Stimulated activated naive CD8-positive, alpha-beta T cell treated with anti-CD3 and anti-CD28 coated beads, Interleukin-15, Interleukin-2, amounts not matched to agents 100 ng/mL and 50 ng/mL, for 24 hours (primary cell): ENCODE data around the gene NASP.

ENCODE experiments used
- H3K27ac Mint-ChIP-seq: one replicate; pipeline ENCODE4 v1.8.0; 2021; ENCODE audit warnings: mild to moderate bottlenecking, mixed read lengths
- H3K27me3 Mint-ChIP-seq: one replicate; pipeline ENCODE4 v1.8.0; 2021; ENCODE audit warnings: mixed read lengths
- H3K36me3 Mint-ChIP-seq: one replicate; pipeline ENCODE4 v1.8.0; 2021; ENCODE audit warnings: low read depth, mixed read lengths
- H3K4me1 Mint-ChIP-seq: one replicate; pipeline ENCODE4 v1.8.0; 2021; ENCODE audit warnings: low read depth, mixed read lengths
- H3K4me3 Mint-ChIP-seq: one replicate; pipeline ENCODE4 v1.8.0; 2021; ENCODE audit warnings: mild to moderate bottlenecking, mixed read lengths
- H3K9me3 Mint-ChIP-seq: one replicate; pipeline ENCODE4 v1.8.0; 2021; ENCODE audit warnings: mixed read lengths

The NASP gene

DNA sequence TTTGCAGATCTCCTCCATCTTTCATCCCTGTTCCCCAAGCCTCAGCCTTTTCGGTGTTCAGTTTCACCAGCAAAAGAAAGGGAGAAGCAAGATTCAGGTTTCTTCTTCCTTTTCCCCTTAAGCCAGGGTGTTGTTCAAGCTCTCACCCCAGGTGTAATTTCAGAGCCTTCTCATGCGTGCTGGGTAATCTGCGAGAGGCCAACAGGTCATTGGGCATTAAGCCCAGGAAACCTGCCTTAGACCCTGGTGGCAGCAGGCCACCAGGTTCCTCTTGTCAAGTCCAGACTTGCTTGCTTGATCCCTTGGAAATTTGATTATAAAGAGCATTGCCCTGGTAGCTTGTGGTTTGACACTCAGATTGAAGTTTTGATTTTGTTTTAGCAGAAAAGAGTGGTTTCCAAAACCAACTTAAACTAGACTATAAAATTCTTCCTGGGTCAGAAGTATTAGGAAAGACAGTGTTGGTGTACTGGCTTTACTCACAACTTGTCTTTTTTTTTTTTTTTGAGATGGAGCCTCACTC is 26.4 kb upstream of the NASP start:
- H3K36me3 Mint-ChIP-seq = peaks cover 51% of the 10 kb centered on the region
- no peaks in the 10 kb centered on the region for H3K27me3 Mint-ChIP-seq
- H3K4me1 Mint-ChIP-seq = peaks cover 27% of the 10 kb centered on the region
- no peaks in the 10 kb centered on the region for H3K9me3 Mint-ChIP-seq
- peak overlapping the region; percentile 47 for H3K27ac Mint-ChIP-seq
- H3K4me3 Mint-ChIP-seq = no peak overlapping the region

DNA sequence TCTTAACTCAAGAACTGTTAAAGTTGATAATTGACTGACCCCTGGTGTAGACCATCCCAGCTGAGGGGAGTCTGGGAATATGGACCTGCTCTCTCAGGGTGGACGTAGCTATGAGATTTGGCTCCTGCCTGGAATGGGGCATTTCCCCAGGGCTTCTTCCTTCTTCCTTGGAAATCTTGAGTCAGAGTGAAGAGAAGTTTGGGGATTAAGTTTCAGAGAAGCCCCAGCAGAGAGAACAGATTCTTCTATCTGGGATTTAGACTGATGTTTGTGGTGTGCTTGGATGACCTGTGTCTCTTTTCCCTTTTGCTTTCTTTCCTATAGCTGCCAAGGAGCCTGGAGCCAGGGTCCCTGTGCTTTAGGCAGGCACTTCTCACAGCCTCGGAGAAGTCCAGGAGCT is 20.0 kb upstream of the NASP start:
- no peaks in the 10 kb centered on the region for H3K9me3 Mint-ChIP-seq
- peaks cover 8% of the 10 kb centered on the region for H3K4me1 Mint-ChIP-seq
- H3K27me3 Mint-ChIP-seq = no peaks in the 10 kb centered on the region
- H3K36me3 Mint-ChIP-seq = peaks cover 73% of the 10 kb centered on the region
- peak overlapping the region; percentile 31 for H3K27ac Mint-ChIP-seq
- H3K4me3 Mint-ChIP-seq = no peak overlapping the region

DNA sequence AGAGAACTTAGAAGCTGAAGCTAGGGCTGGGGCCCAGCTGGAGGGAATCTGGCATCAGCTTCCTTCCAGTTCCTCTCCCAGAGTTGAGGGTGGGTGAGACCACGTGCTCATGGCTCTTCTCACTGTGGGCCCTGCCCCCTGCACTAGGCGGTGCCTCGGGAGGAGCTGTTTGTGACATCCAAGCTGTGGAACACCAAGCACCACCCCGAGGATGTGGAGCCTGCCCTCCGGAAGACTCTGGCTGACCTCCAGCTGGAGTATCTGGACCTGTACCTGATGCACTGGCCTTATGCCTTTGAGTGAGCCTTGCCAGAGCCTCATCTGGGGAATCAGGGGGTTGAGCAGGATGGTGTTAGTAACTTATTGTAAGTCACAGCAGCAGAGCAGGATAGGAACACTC is 17.1 kb upstream of the NASP start:
- Mint-ChIP-seq H3K9me3 (no peaks in the 10 kb centered on the region), H3K36me3 (peaks cover 67% of the 10 kb centered on the region), H3K27ac (no peak overlapping the region), H3K4me1 (peaks cover 4% of the 10 kb centered on the region), H3K27me3 (no peaks in the 10 kb centered on the region), H3K4me3 (no peak overlapping the region)

DNA sequence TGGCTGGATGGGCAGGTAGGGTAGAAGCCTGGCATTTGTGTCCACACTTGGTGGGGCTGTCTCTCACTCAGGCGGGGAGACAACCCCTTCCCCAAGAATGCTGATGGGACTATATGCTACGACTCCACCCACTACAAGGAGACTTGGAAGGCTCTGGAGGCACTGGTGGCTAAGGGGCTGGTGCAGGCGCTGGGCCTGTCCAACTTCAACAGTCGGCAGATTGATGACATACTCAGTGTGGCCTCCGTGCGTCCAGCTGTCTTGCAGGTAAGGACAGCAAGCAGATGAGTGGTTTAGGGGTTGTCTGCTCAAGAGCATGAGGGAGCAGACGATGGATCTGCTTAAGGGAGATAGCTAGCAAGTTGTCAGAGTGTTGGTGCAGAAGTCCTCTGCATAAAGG is 15.9 kb upstream of the NASP start:
- peaks cover 62% of the 10 kb centered on the region for H3K36me3 Mint-ChIP-seq
- no peak overlapping the region for H3K4me3 Mint-ChIP-seq
- H3K9me3 Mint-ChIP-seq = no peaks in the 10 kb centered on the region
- H3K27ac Mint-ChIP-seq = no peak overlapping the region
- no peaks in the 10 kb centered on the region for H3K4me1 Mint-ChIP-seq
- H3K27me3 Mint-ChIP-seq = no peaks in the 10 kb centered on the region

DNA sequence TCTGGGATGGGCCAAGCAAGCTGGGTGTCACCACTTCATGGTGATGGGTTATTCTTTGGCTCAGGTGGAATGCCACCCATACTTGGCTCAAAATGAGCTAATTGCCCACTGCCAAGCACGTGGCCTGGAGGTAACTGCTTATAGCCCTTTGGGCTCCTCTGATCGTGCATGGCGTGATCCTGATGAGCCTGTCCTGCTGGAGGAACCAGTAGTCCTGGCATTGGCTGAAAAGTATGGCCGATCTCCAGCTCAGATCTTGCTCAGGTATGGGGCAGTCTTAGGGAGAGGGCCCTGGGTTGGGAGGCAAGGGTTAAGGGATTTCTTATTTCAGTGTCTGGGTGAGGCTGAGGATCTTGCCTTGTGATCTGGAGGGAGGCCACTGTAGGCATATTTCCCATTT is 15.4 kb upstream of the NASP start:
- H3K4me1 Mint-ChIP-seq = no peaks in the 10 kb centered on the region
- H3K27ac Mint-ChIP-seq = no peak overlapping the region
- H3K36me3 Mint-ChIP-seq = peaks cover 57% of the 10 kb centered on the region
- H3K9me3 Mint-ChIP-seq = no peaks in the 10 kb centered on the region
- H3K4me3 Mint-ChIP-seq = no peak overlapping the region
- H3K27me3 Mint-ChIP-seq = no peaks in the 10 kb centered on the region

DNA sequence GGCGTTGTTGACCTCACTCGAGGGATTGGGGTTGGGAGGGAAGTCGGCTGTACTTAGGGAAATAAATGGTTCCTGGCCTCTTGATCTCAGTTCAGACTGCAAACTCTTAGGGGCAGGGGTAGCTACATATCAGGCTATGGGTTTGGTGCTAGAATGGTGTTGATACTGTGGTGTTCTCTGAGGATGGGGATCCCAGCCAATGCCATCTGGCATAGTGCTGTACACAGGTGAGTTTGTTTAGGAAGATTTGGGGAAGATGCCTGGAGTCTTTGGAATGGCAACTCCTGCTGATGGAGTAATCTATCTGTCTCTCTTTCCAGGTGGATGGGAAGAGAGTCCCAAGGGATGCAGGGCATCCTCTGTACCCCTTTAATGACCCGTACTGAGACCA is 14.3 kb upstream of the NASP start:
- Mint-ChIP-seq H3K27ac (no peak overlapping the region), H3K4me3 (no peak overlapping the region), H3K36me3 (peaks cover 48% of the 10 kb centered on the region)

DNA sequence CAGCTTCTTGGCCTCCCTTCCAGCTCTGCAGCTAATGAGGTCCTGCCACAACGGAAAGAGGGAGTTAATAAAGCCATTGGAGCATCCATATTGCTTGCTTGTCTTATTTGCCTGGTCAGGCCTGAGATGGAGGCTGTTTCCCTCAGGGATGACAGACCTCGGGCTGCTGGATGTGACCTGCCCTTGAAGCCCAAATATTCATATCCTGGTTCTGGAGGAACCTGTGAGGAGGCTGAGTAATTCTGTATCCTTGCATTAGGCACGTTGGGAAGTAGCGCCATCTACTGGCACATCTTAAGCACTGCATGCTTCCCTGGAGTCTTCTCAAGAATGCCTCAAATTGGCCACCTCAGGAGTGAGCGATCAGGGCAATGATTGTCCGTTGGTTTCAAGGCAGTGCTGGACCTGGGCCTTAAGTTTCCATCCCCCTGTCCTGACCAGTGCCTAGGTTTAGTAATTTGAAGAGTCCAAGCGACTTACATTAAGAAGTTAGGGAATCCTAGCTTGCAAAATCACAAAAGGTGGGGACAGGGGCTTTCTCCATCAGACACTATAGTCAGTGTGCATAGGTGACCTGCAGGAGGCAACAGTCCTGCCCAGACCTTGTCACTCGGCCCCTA is 13.8 kb upstream of the NASP start:
- Mint-ChIP-seq H3K4me3 (no peak overlapping the region), H3K9me3 (no peaks in the 10 kb centered on the region), H3K36me3 (peaks cover 47% of the 10 kb centered on the region), H3K4me1 (no peaks in the 10 kb centered on the region), H3K27me3 (no peaks in the 10 kb centered on the region), H3K27ac (no peak overlapping the region)

More for the DNA sequence above, 14.3 kb upstream of the NASP start:
- no peaks in the 10 kb centered on the region for H3K9me3 Mint-ChIP-seq
- no peaks in the 10 kb centered on the region for H3K4me1 Mint-ChIP-seq
- H3K27me3 Mint-ChIP-seq = no peaks in the 10 kb centered on the region

DNA sequence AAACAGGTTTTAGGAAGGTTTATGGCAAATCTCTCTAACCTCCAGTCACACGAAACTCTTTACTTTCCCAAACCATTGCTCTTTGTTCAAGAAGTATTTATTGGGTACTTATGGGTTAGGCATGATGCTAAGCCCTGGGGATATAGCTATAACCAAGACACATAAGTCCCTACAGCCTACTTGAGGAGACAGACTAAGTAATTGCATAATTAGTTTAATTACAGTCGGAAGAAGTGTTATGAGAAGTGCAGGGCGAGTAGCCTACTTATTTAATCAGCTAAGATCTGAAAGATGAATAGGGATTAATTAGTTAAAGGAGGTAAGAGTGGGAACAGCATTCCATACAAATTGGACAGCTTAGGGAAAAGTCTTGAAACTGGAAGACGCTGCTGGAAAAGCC is 13.2 kb upstream of the NASP start:
- Mint-ChIP-seq H3K27me3 (no peaks in the 10 kb centered on the region), H3K9me3 (no peaks in the 10 kb centered on the region), H3K4me3 (no peak overlapping the region), H3K36me3 (peaks cover 47% of the 10 kb centered on the region), H3K4me1 (no peaks in the 10 kb centered on the region), H3K27ac (no peak overlapping the region)

DNA sequence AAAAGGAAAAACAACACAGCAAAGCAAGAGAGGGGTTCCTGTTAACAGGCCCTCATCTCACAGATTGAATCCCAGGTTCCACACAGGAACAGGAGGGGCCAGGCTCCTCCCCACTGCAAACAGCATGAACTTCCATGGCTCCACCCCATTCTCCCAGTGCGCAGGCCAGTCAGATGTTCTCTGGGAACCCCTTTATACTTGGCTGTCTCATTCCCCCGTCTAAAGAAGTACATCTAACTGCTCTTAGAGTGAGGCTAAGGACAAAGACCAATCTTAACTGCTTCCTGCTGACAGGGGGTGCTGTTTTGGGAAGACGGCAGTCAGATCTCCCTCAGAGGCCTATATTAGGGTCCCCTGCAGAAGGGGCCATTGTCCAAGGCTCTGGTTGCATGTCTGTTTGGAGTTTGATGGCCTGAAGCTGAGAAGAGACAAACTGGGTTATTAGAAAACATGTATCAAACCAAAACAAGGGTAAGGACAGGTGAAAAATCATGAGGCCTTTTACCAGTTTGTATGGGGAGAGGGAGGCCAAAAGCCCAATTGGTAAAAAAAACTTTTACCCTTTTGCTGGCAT is 10.5 kb upstream of the NASP start:
- Mint-ChIP-seq H3K27me3 (no peaks in the 10 kb centered on the region), H3K4me3 (no peak overlapping the region), H3K27ac (no peak overlapping the region), H3K36me3 (peaks cover 24% of the 10 kb centered on the region), H3K9me3 (no peaks in the 10 kb centered on the region), H3K4me1 (no peaks in the 10 kb centered on the region)

DNA sequence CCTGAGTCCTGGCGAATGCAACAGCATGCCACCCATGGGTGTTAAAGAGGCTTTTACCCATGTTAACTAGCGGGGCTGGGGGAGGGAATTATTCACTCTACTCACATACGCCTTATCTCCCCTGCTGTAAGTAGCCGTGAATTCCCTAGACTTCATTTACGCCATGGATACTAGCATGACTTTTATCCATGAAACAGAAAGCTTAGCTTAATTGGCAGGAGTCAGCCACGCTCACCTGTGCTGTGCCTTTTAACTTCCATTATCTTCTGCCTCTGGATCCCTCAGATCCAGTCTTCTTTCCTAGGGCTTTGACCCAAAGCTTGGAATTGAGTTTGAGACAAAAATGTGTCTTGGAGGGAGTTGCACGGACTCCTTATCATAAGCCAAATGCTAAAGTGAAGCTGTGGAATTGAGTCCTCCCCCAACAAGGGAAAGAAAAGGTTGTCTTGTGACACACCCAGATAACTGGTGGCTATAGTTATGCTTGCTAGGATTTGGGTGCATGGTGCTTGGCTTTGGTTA is 9.7 kb upstream of the NASP start:
- Mint-ChIP-seq H3K27me3 (no peaks in the 10 kb centered on the region), H3K36me3 (peaks cover 24% of the 10 kb centered on the region), H3K4me1 (no peaks in the 10 kb centered on the region), H3K4me3 (no peak overlapping the region), H3K27ac (no peak overlapping the region), H3K9me3 (no peaks in the 10 kb centered on the region)

DNA sequence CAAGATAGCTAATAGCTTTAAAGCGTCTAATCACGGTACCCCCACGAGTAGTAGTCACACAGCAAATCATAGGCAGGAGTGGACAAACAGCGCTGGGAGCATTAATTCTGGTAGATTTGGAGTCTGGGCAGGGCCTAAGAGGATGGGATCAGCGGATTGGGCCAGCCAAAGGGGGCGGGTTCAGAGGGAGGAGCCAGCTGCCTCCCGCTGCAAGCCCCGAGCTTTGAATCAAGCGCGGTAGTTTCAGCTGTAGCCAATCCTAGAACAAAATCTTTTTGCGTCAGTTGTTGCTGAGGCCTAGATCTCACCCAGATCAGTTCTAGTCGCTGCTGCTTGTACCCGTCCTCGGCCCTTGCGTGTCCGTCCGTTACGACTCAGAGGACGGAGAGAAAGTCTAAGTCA is 576 bp upstream of the NASP start:
- Mint-ChIP-seq H3K36me3 (peaks cover 20% of the 10 kb centered on the region), H3K27ac (peak overlapping the region; percentile 98), H3K4me1 (peaks cover 33% of the 10 kb centered on the region)

DNA sequence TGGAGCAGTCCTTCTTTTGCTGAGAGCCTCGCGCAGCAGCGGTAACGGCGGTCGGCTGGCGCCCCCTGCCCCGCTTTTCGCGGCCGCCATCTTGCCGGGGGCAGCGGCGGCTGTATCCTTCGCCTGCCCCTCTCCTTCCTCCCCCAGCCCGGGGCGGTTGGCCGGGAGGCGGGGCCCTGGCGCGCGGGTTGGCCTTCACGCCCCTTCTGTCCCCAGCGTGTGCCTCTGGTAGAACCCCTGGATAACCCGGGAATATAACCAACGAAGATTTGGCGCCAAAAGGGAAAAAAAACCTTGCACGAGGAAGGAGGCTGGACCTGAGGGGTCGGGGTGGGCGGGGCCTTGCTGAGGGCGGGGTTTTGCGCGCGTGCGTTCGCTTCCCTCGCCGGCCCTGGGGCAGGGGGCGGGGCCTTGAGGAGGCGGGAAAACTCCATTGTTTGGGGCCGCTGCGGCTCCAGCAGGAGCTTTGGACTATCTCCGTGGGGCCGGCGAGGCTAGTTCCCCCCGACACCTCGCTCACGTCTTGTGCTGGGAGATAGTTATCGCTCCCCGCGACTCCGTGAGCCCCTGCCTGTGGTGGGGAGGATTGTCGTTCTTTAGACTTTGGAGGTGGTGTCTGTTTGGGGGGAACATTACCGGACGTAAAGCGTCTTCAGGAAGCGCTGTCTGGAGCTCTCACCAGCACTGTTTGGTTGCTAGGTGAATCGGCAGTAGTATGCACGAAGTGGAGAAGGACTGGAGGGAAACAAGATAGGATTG is 689 bp downstream of the NASP start:
- Mint-ChIP-seq H3K9me3 (no peaks in the 10 kb centered on the region), H3K4me1 (peaks cover 43% of the 10 kb centered on the region), H3K27me3 (no peaks in the 10 kb centered on the region), H3K4me3 (peak overlapping the region; percentile 96), H3K36me3 (peaks cover 30% of the 10 kb centered on the region), H3K27ac (peak overlapping the region; percentile 98)

More for the DNA sequence above, 576 bp upstream of the NASP start:
- peak overlapping the region; percentile 96 for H3K4me3 Mint-ChIP-seq
- H3K9me3 Mint-ChIP-seq = no peaks in the 10 kb centered on the region
- H3K27me3 Mint-ChIP-seq = no peaks in the 10 kb centered on the region

DNA sequence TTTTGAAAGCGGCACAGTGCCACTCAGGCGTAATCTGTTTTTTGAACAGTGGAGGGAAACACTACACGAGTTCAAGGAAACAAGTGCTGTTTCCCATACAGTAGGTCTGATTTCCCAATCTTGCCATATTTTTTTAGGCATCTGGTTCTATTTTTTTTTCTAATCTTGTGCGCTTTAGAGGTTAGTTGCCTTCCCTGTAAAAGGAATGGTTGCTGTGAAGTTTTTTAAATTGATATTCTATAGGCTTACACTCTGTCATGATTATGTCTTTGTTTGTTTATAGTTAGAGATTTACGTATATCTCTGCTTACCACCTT is 1.2 kb downstream of the NASP start:
- no peaks in the 10 kb centered on the region for H3K9me3 Mint-ChIP-seq
- peaks cover 46% of the 10 kb centered on the region for H3K4me1 Mint-ChIP-seq
- peak overlapping the region; percentile 98 for H3K27ac Mint-ChIP-seq
- H3K36me3 Mint-ChIP-seq = peaks cover 30% of the 10 kb centered on the region
- peak overlapping the region; percentile 96 for H3K4me3 Mint-ChIP-seq
- H3K27me3 Mint-ChIP-seq = no peaks in the 10 kb centered on the region

DNA sequence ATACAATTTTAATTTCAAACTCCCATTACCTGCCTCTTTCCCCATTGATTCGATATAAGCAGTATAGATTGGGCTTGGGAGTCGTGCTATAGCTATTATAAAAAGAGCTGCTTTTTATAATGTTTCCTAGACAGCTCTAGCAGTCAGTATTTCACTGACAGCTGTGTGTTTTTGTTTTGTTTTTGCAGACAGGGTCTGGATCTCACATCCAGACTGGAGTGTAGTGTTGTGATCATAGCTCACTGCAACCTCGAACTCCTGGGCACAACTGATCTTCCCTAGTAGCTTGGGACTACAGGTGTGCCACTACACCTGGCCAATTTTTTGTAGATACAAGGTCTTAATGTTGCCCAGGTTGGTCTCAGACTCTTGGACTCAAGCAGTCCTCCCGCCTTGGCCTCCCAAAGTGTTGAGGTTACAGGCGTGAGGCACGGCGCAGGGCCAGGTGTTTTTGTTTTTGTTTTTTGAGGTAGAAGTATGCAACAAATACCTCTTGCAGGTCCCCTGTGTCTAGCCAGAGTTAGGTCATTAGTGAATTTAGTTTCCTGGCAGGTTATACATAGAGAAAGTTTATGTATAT is 1.7 kb downstream of the NASP start:
- H3K27ac Mint-ChIP-seq = peak overlapping the region; percentile 98
- H3K27me3 Mint-ChIP-seq = no peaks in the 10 kb centered on the region
- peak overlapping the region; percentile 96 for H3K4me3 Mint-ChIP-seq
- peaks cover 31% of the 10 kb centered on the region for H3K36me3 Mint-ChIP-seq
- no peaks in the 10 kb centered on the region for H3K9me3 Mint-ChIP-seq
- peaks cover 48% of the 10 kb centered on the region for H3K4me1 Mint-ChIP-seq

DNA sequence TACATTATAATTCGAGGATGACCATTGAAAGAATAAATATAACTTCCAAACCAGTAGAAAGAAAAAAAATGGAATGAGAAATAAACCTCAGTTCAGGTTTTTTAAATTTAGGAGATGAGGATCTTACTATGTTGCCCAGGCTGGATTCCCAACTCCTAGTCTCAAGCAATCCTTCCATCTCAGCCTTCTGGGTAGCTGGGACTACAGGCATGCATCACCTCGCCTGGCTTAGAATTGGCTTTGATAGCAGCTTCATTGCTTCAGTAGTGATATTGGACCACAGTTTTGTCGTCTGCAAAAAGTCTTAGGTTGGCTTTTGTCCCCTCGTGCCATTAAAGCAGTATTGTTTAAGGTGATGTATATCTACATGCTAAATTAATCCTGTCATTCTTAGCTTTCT is 2.9 kb downstream of the NASP start:
- Mint-ChIP-seq H3K36me3 (peaks cover 40% of the 10 kb centered on the region), H3K4me3 (peak overlapping the region; percentile 96)

More for the DNA sequence above, 2.9 kb downstream of the NASP start:
- no peaks in the 10 kb centered on the region for H3K9me3 Mint-ChIP-seq
- peak overlapping the region; percentile 82 for H3K27ac Mint-ChIP-seq
- H3K27me3 Mint-ChIP-seq = no peaks in the 10 kb centered on the region
- H3K4me1 Mint-ChIP-seq = peaks cover 50% of the 10 kb centered on the region
